Testis (tissue), 3 donors: ENCODE data around the gene CCDC188. TPM values are rescaled to one million over a fixed set of nuclear protein-coding genes. Genes with fewer than 3 reads are reported as not detected.

Source experiments
- DNase-seq: peaks from one replicate; pipeline ENCODE4 v3.0.0-alpha.2; 2019
- H3K27ac ChIP-seq, 2 donors: fragments of 200-600 bp; sonication (generic); one replicate each; pipeline ENCODE4 v1.5.1; 2019
- H3K27me3 ChIP-seq: fragments of 200-600 bp; sonication (generic); one replicate; pipeline ENCODE4 v1.5.1; 2019
- H3K36me3 ChIP-seq: fragments of 200-600 bp; sonication (generic); one replicate; pipeline ENCODE4 v1.5.1; 2017; ENCODE audit warnings: low read depth; ENCODE audit errors: missing control alignments
- H3K4me1 ChIP-seq: fragments of 200-600 bp; sonication (generic); one replicate; pipeline ENCODE4 v1.5.1; 2019
- H3K4me3 ChIP-seq, 2 donors: fragments of 200-600 bp; sonication (generic); one replicate each; pipeline ENCODE4 v1.5.1; 2017 to 2019
- H3K9me3 ChIP-seq: fragments of 200-600 bp; sonication (generic); one replicate; pipeline ENCODE4 v1.5.1; 2017
- POLR2A ChIP-seq: fragments of 450-650 bp; IDR thresholded peaks from one replicate; pipeline ENCODE4 v1.6.1; 2017; ENCODE audit warnings: antibody characterized with exemption, mild to moderate bottlenecking, moderate library complexity
- WGBS, 2 donors: methylation state at CpG; one replicate each; pipeline ENCODE4 v1.1.5; 2018; 5-methylcytosine and 5-hydroxymethylcytosine counted together
- intact Hi-C: fragments of 100-400 bp; cut with DNase I; formaldehyde crosslinking; loops from one replicate; pipeline ENCODE4 v1.15.1; 2023; ENCODE audit warnings: low total_unique reads
- polyA plus RNA-seq: library from polyadenylated mRNA; stranded (reverse); fragments of 350-450 nt; fragmentation: Illumina TruSeq; extraction: RNeasy Lipid Tissue Mini Kit (QIAGEN cat#74804); gene quantifications from one replicate; pipeline ENCODE4 v1.2.3, GENCODE V29; 2014; ENCODE audit warnings: low read depth, low replicate concordance; ENCODE audit not compliant: insufficient read depth
- total RNA-seq, 2 donors: library from RNA; depleted of rRNA; stranded (reverse); fragments of >200 nt; gene quantifications; one replicate each; pipeline ENCODE4 v1.2.3, GENCODE V29; 2016
- TF ChIP-seq, protein P1 (sequence below), 3 experiments: fragments of 450-650 bp in 2 of 3; fragments of 200-600 bp in 1 of 3; sonication (generic) in 1 of 3; IDR thresholded peaks; one replicate each; pipeline ENCODE4 v1.5.1; 2016 to 2019; ENCODE audit warnings: antibody characterized with exemption in 3 of 3, mild to moderate bottlenecking in 2 of 3, moderate library complexity in 1 of 3

Gene CCDC188
- total and polyA plus RNA-seq, 3 donors from 2014 or later = 12.2 to 46.5 (median 33.1) TPM

GRCh38 chr22:20169253-20169822 is 18.5 kb upstream of the CCDC188 start:
- Histone ChIP-seq H3K4me1 (no peaks in the 10 kb centered on the region), H3K27ac (no peak overlapping the region), H3K27me3 (no peaks in the 10 kb centered on the region), H3K4me3 (no peak overlapping the region), H3K9me3 (no peaks in the 10 kb centered on the region), H3K36me3 (no peaks in the 10 kb centered on the region)
- intact Hi-C loops = no loop called here
- 76 to 90% methylated on average over 6 to 10 of the region's 10 CpGs for WGBS, 2 donors
- no peak for DNase-seq
- no peak for TF ChIP-seq POLR2A
- TF ChIP-seq, protein P1, sequence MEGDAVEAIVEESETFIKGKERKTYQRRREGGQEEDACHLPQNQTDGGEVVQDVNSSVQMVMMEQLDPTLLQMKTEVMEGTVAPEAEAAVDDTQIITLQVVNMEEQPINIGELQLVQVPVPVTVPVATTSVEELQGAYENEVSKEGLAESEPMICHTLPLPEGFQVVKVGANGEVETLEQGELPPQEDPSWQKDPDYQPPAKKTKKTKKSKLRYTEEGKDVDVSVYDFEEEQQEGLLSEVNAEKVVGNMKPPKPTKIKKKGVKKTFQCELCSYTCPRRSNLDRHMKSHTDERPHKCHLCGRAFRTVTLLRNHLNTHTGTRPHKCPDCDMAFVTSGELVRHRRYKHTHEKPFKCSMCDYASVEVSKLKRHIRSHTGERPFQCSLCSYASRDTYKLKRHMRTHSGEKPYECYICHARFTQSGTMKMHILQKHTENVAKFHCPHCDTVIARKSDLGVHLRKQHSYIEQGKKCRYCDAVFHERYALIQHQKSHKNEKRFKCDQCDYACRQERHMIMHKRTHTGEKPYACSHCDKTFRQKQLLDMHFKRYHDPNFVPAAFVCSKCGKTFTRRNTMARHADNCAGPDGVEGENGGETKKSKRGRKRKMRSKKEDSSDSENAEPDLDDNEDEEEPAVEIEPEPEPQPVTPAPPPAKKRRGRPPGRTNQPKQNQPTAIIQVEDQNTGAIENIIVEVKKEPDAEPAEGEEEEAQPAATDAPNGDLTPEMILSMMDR (IDR thresholded peaks at IDR 0.05) = no peak

GRCh38 chr22:20167643-20168322 is 16.9 kb upstream of the CCDC188 start:
- Histone ChIP-seq H3K27me3 (no peaks in the 10 kb centered on the region), H3K27ac (no peak overlapping the region), H3K9me3 (no peaks in the 10 kb centered on the region), H3K4me1 (no peaks in the 10 kb centered on the region), H3K36me3 (no peaks in the 10 kb centered on the region), H3K4me3 (no peak overlapping the region)
- 89 to 93% methylated on average over 6 to 19 of the region's 19 CpGs for WGBS, 2 donors
- intact Hi-C loops = no loop called here
- TF ChIP-seq, protein P1 (IDR thresholded peaks at IDR 0.05) = no peak
- TF ChIP-seq POLR2A = no peak
- DNase-seq = no peak

DNA sequence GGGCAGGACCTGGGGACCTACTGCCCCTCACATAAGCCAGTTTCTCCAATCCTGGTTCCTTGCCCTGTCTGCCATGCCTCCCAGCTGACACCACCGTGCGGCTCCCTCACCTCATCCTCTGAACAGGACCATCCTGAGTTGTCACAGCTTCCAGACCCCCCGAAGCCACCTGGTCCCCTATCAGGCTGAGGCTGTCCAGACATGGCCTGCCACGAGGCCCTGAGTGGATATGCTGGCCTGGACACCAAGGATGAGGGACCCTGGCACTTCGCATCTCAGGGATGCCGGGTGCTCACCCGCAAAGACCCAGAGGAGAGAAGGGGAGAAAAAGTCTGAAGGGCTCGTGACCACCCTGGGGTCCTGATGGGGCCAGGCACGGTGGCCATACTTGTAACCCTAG is 15.8 kb upstream of the CCDC188 start:
- Histone ChIP-seq H3K27me3 (no peaks in the 10 kb centered on the region), H3K27ac (no peak overlapping the region), H3K36me3 (no peaks in the 10 kb centered on the region), H3K4me3 (no peak overlapping the region), H3K9me3 (no peaks in the 10 kb centered on the region), H3K4me1 (no peaks in the 10 kb centered on the region)
- WGBS, 2 donors = 93 to 94% methylated on average over 9 of the region's 9 CpGs
- no peak for DNase-seq
- intact Hi-C loops = no loop called here
- TF ChIP-seq, protein P1 (IDR thresholded peaks at IDR 0.05) = no peak
- TF ChIP-seq POLR2A = no peak

GRCh38 chr22:20165913-20166312 is 15.1 kb upstream of the CCDC188 start:
- intact Hi-C loops = no loop called here
- DNase-seq = no peak
- Histone ChIP-seq H3K4me3 (no peak overlapping the region), H3K36me3 (no peaks in the 10 kb centered on the region), H3K27ac (no peak overlapping the region), H3K4me1 (no peaks in the 10 kb centered on the region), H3K27me3 (no peaks in the 10 kb centered on the region), H3K9me3 (no peaks in the 10 kb centered on the region)
- 78 to 95% methylated on average over 6 to 7 of the region's 7 CpGs for WGBS, 2 donors
- TF ChIP-seq, protein P1 (IDR thresholded peaks at IDR 0.05) = no peak
- TF ChIP-seq POLR2A = no peak

- no peaks in the 10 kb centered on the region for H3K36me3 ChIP-seq
- no peak overlapping the region for H3K4me3 ChIP-seq
- H3K4me1 ChIP-seq = no peaks in the 10 kb centered on the region
- H3K9me3 ChIP-seq = no peaks in the 10 kb centered on the region
- no peak for TF ChIP-seq POLR2A
- TF ChIP-seq, protein P1 (IDR thresholded peaks at IDR 0.05) = no peak
- intact Hi-C loops = no loop called here
- no peak overlapping the region for H3K27ac ChIP-seq
- DNase-seq = no peak
- WGBS, 2 donors = 89 to 94% methylated on average over 7 to 12 of the region's 12 CpGs
- no peaks in the 10 kb centered on the region for H3K27me3 ChIP-seq
These were observed 14.6 kb upstream of the CCDC188 start for GRCh38 chr22:20165421-20165820.
